ENCODE data around the gene PSPH.

PSPH gene

DNA sequence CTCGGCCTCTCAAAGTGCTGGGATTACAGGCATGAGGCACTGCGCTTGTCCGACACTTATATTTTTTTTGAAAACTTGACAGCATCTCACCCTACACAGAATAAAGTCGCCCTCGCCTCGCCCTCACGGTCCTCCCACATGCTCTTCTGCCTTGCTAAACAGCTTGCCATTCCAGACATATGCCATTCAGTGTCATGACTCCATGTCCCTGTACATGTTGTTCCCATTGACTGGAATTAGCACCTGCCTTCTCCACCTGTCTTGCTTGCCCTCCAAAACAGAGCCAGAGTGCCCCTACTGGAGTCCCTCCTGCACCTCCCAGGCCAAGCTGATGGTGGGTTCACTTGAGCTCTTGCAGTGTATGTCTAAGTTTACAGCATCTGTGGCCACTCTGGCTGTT is 80.7 kb downstream of the PSPH start:
- no peak overlapping the region for H3K4me3 ChIP-seq (replicated peaks in 1 of 2; ENCODE audit: low read depth in 2 of 2, low read length in 2 of 2)
- TF ChIP-seq, protein P1, sequence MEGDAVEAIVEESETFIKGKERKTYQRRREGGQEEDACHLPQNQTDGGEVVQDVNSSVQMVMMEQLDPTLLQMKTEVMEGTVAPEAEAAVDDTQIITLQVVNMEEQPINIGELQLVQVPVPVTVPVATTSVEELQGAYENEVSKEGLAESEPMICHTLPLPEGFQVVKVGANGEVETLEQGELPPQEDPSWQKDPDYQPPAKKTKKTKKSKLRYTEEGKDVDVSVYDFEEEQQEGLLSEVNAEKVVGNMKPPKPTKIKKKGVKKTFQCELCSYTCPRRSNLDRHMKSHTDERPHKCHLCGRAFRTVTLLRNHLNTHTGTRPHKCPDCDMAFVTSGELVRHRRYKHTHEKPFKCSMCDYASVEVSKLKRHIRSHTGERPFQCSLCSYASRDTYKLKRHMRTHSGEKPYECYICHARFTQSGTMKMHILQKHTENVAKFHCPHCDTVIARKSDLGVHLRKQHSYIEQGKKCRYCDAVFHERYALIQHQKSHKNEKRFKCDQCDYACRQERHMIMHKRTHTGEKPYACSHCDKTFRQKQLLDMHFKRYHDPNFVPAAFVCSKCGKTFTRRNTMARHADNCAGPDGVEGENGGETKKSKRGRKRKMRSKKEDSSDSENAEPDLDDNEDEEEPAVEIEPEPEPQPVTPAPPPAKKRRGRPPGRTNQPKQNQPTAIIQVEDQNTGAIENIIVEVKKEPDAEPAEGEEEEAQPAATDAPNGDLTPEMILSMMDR (IDR thresholded peaks at IDR 0.05; ENCODE audit: low read depth, low read length) = no peak

DNA sequence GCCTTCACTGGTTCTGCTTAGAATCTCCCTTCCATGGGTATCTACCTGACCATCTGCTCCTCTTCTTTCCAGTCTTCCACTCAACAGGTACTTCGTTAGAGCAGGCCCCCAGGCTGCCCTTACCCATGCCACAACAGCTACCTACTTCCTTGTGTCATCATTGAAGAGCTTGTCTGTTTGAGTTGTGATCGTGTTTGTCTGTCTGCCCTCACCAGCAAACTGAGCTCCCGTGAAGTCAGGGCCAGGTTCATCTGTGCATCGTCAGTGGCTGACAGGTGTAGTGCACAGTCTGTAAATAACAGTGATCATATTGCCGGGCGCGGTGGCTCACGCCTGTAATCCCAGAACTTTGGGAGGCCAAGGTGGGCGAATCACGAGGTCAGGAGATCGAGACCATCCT is 81.9 kb downstream of the PSPH start:
- no peak overlapping the region for H3K4me3 ChIP-seq (replicated peaks in 1 of 2; ENCODE audit: low read depth in 2 of 2, low read length in 2 of 2)
- no peak for DNase-seq (ENCODE audit: low read depth in 2 of 2)
- TF ChIP-seq, protein P1 (IDR thresholded peaks at IDR 0.05; ENCODE audit: low read depth, low read length) = no peak

More for the DNA sequence above, 80.7 kb downstream of the PSPH start:
- no peak for DNase-seq (ENCODE audit: low read depth in 2 of 2)

DNA sequence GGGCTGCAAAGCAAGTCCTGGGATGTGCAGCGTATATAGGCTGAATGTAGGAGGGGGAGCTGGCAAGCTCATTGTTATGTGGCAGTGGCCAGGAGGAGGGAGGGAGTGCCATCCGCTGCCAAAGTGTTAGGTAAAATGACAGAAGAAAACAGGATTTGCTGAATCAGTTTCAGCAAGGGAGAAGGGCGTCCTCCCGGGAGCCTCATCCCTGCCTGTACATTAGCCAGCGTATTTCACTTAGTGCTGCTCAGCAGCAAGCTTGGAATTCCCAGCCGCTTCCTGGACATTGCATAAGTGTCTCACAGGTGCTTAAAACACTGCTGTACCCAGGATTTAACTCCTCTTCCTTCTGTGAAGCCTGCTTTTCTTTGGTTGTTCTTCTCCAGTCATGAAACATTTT is 84.4 kb downstream of the PSPH start:
- DNase-seq (ENCODE audit: low read depth in 2 of 2) = no peak

DNA sequence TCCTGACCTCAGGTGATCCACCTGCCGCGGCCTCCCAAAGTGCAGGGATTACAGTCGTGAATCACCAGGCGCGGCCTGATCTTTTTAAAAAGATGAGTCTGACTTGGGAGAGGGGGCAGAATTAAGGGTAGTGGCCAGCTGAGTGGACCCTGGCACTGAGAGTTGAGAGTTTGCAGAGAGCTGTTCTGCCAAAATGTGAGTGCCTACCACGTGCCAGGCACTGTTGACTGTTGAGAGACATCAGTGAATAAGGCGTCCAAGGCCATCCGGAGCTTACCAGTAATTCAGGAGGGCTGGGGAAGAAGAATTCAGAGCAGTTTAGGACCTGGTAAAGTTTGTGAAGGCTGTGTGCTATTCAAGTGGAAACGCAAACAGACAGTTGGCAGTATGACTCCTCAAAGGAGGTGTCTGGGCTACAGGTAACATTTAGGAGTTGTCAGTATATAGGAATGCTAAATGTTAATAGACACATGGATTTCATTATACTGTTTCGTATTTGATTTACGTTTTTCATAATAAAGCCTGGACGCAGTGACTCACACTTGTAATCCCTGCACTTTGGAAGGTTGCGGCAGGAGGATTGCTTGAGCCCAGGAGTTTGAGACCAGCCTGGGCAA is 85.3 kb downstream of the PSPH start:
- TF ChIP-seq, protein P1 (IDR thresholded peaks at IDR 0.05; ENCODE audit: low read depth, low read length) = no peak
- no peak for DNase-seq (ENCODE audit: low read depth in 2 of 2)
- H3K4me3 ChIP-seq (replicated peaks in 1 of 2; ENCODE audit: low read depth in 2 of 2, low read length in 2 of 2) = no peak overlapping the region

More for the DNA sequence above, 84.4 kb downstream of the PSPH start:
- TF ChIP-seq, protein P1 (IDR thresholded peaks at IDR 0.05; ENCODE audit: low read depth, low read length) = no peak
- H3K4me3 ChIP-seq (replicated peaks in 1 of 2; ENCODE audit: low read depth in 2 of 2, low read length in 2 of 2) = no peak overlapping the region

DNA sequence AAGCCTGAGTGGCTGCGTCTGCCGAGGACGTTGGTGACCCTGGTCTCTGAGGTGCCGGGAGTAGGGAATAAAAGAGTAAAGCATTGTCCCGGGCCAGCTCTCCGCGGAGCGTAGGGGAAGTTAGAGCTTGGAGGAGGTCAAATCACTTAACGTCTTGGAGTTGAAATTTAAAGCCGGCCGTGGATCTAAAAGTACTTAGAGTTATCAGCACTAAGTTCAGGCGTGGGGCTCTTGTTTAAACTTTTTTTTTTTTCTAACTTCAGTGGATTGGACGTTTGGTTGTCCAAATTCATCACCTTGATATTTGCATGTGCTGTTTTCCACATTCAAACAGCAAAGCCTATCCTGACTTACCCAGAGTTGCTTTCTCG is 86.2 kb downstream of the PSPH start:
- peak overlapping the region; percentile 52 to 68 for H3K4me3 ChIP-seq (replicated peaks in 1 of 2; ENCODE audit: low read depth in 2 of 2, low read length in 2 of 2)
- DNase-seq (ENCODE audit: low read depth in 2 of 2) = peak; percentile 53 to 57
- TF ChIP-seq, protein P1 (IDR thresholded peaks at IDR 0.05; ENCODE audit: low read depth, low read length) = no peak

DNA sequence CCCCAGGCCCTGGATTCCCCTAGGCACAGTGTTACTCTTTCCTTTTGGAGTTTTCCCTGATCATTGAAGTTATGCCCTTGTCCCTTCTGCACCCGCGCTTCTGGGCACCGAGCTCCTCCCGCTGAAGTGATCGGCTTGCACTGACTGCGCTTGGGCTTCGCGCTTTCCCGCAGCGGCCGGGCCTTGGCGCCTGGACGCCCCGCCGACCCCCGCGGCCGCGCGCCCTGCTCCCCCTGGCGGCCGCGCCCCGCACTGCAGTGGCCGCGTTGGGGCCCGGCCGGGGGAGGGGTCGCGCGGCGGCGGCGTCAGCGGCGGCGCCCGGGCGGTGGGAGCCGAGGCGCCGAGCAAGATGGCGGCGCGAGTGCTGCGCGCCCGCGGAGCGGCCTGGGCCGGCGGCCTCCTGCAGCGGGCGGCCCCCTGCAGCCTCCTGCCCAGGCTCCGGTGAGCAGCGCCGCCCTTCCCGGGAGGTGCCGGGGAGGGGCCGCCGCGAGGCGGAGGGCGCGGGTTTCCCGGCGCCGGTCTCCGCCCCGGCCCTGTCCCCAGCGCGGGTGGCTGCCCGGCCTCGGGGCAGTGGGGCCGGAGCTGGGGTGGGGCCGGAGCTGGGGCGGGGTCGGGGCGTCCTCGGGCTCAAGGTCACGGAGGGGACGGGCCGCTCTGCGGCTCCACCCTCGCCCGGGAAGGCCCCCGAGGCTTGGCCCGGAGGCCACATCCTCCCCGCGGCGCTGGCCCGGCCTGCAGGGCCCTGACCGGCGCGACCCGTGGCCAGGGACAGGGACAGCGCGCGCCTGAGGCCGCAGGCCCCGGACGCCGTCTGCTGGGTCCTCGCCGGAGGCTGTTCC is 86.8 kb downstream of the PSPH start, which contains the start of gene NIPSNAP2:
NIPSNAP2 (plus strand) TSS at position 325 of the 839 bp plus-strand sequence; CDS start at position 350, 25 bp downstream.
- H3K4me3 ChIP-seq (replicated peaks in 1 of 2; ENCODE audit: low read depth in 2 of 2, low read length in 2 of 2) = peak within 1 kb of the TSS; percentile 52 to 68
- TF ChIP-seq, protein P1 (IDR thresholded peaks at IDR 0.05; ENCODE audit: low read depth, low read length) = no peak
- DNase-seq (ENCODE audit: low read depth in 2 of 2) = peak; percentile 59 to 75

Data from cardiac fibroblast (primary cell).